A673 (cell line): Measurements from ENCODE around the gene ALKBH4. TPM values are rescaled to one million over a fixed set of nuclear protein-coding genes. Genes with fewer than 3 reads are reported as not detected.

Source experiments
- BruUV-seq: library from RNA; stranded (reverse); fragments of 400-500 nt; replicated peaks from 2 replicates; lab custom pipeline; 2021; lab: Mats Ljungman, UMichigan
- CTCF ChIA-PET: fragments of 300-600 bp; sonication (Branson Sonifier 250); formaldehyde crosslinking; loops from one replicate; lab custom pipeline; 2022; ENCODE audit warnings: antibody characterized with exemption; lab: Charles Lee
- POLR2A ChIA-PET: fragments of 300-600 bp; sonication (Branson Sonifier 250); formaldehyde crosslinking; loops from one replicate; lab custom pipeline; 2022; ENCODE audit warnings: antibody characterized with exemption; ENCODE audit not compliant: low non-redundant PET; lab: Charles Lee
- DNase-seq: peaks from one replicate; pipeline ENCODE4 v3.0.0-alpha.2; 2015; ENCODE audit warnings: low spot score
- H3K27ac ChIP-seq: fragments of 200-600 bp; sonication (generic); 2 replicates; pipeline ENCODE4 v1.5.1; 2016; ENCODE audit warnings: mixed run types, low read depth, mild to moderate bottlenecking, mixed read lengths, antibody characterized with exemption, low read length; ENCODE audit not compliant: poor library complexity, severe bottlenecking
- H3K27me3 ChIP-seq: fragments of 200-600 bp; sonication (generic); replicated peaks from 2 replicates; pipeline ENCODE4 v1.6.1; 2017; ENCODE audit warnings: mixed run types, low read depth, mild to moderate bottlenecking, mixed read lengths, antibody characterized with exemption, low read length; ENCODE audit not compliant: insufficient read depth, poor library complexity
- H3K36me3 ChIP-seq: fragments of 200-600 bp; sonication (generic); 2 replicates; pipeline ENCODE4 v1.6.1; 2016; ENCODE audit warnings: mixed run types, mild to moderate bottlenecking, mixed read lengths, antibody characterized with exemption, low read length; ENCODE audit not compliant: insufficient read depth, poor library complexity, severe bottlenecking
- H3K4me1 ChIP-seq: fragments of 200-600 bp; sonication (generic); 2 replicates; pipeline ENCODE4 v1.6.1; 2017; ENCODE audit warnings: mixed run types, mild to moderate bottlenecking, mixed read lengths, antibody characterized with exemption, low read length; ENCODE audit not compliant: insufficient read depth, poor library complexity, severe bottlenecking
- H3K4me3 ChIP-seq: fragments of 200-600 bp; sonication (generic); 2 replicates; pipeline ENCODE4 v1.5.1; 2016; ENCODE audit warnings: low read depth, mixed run types, mild to moderate bottlenecking, mixed read lengths, low read length; ENCODE audit not compliant: poor library complexity, severe bottlenecking
- H3K9me3 ChIP-seq: fragments of 200-600 bp; sonication (generic); 2 replicates; pipeline ENCODE4 v1.6.1; 2016; ENCODE audit warnings: mixed run types, low read depth, mild to moderate bottlenecking, mixed read lengths, antibody characterized with exemption, low read length; ENCODE audit not compliant: poor library complexity, severe bottlenecking
- EZH2 ChIP-seq: fragments of 200-600 bp; sonication (generic); IDR thresholded peaks from 2 replicates; pipeline ENCODE4 v1.6.1; 2017; ENCODE audit warnings: borderline replicate concordance, low read depth, mild to moderate bottlenecking, mixed read lengths, antibody characterized with exemption, low read length; ENCODE audit not compliant: poor library complexity, severe bottlenecking
- intact Hi-C: fragments of 100-400 bp; cut with micrococcal nuclease; formaldehyde crosslinking; loops from one replicate; pipeline ENCODE4 v1.10.0; 2022; ENCODE audit not compliant: unreplicated experiment
- total RNA-seq: library from RNA; stranded (reverse); gene quantifications from 2 replicates; pipeline ENCODE4 v1.2.3, GENCODE V29; 2021
- TF ChIP-seq, protein P1 (sequence below): fragments of 300-800, 200-600 bp; sonication (generic); conservative IDR thresholded peaks from 2 replicates; pipeline ENCODE4 v1.5.1; 2017; ENCODE audit warnings: low read depth, mild to moderate bottlenecking, antibody characterized with exemption, low read length, moderate library complexity, mixed read lengths

ALKBH4 gene
- total RNA-seq, 1 experiment from 2014 or later = 17.0 TPM

DNA sequence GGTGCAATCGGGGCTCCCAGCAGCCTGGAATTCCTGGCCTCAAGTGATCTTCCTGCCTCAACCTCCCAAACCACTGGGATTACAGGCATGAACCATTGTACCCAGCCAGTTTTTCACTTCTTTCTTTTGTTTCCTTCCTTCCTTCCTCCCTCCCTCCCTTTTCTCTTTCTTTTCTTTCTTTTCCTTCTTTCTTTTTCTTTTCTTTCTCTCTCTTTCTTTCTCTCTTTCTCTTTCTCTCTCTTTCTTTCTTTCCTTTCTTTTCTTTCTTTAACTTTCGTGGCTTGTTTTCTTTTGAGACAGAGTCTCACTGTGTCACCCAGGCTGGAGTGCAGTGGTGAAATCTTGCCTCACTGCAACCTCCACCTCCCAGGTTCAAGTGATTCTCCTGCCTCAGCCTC is 19.0 kb downstream of the ALKBH4 start:
- H3K4me3 ChIP-seq = no peak overlapping the region
- intact Hi-C loops = no loop called here
- no peak for TF ChIP-seq EZH2
- TF ChIP-seq, protein P1, sequence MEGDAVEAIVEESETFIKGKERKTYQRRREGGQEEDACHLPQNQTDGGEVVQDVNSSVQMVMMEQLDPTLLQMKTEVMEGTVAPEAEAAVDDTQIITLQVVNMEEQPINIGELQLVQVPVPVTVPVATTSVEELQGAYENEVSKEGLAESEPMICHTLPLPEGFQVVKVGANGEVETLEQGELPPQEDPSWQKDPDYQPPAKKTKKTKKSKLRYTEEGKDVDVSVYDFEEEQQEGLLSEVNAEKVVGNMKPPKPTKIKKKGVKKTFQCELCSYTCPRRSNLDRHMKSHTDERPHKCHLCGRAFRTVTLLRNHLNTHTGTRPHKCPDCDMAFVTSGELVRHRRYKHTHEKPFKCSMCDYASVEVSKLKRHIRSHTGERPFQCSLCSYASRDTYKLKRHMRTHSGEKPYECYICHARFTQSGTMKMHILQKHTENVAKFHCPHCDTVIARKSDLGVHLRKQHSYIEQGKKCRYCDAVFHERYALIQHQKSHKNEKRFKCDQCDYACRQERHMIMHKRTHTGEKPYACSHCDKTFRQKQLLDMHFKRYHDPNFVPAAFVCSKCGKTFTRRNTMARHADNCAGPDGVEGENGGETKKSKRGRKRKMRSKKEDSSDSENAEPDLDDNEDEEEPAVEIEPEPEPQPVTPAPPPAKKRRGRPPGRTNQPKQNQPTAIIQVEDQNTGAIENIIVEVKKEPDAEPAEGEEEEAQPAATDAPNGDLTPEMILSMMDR = no peak
- POLR2A ChIA-PET = no interaction called here
- CTCF ChIA-PET = no interaction called here
- H3K4me1 ChIP-seq = no peaks in the 10 kb centered on the region
- BruUV-seq = no TSS peak
- no peaks in the 10 kb centered on the region for H3K9me3 ChIP-seq
- no peaks in the 10 kb centered on the region for H3K27me3 ChIP-seq
- no peaks in the 10 kb centered on the region for H3K36me3 ChIP-seq
- DNase-seq = no peak
- H3K27ac ChIP-seq = no peak overlapping the region

DNA sequence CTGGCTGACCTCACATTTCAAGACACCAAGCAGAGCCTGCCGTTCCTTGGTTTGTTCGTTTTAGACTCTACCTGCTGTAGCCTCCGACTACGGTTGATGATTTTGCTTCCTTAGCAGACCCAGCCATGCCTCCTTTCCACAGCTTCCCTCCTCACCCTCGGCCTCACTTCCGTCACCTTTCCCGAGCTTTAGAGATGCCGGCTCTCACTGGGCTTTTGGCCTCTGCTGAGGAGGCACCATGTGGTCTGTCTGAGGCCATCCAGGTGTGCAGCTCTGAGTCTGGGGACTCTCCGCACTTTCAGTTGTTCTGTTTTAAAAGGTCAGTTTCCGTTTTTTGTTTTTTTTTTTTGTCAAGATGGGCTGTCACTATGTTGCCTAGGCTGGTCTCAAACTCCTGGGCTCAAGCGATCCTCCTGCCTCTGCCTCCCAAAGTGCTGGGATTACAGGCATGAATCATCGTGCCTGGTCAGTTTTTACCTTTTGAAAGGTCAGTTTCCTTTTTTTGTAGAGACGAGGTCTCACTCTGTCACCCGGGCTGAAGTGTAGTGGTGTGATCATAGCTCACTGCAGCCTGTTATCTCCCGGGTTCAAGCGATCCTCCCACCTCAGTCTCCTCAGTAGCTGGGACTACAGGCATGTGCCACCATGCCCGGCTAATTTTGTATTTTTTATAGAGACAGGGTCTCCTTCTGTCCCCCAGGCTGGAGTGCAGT is 19.5 kb downstream of the ALKBH4 start:
- intact Hi-C loops = no loop called here
- Histone ChIP-seq H3K27me3 (no peaks in the 10 kb centered on the region), H3K36me3 (no peaks in the 10 kb centered on the region), H3K4me3 (no peak overlapping the region), H3K9me3 (no peaks in the 10 kb centered on the region), H3K27ac (no peak overlapping the region), H3K4me1 (no peaks in the 10 kb centered on the region)
- DNase-seq = no peak
- no peak for TF ChIP-seq EZH2
- TF ChIP-seq, protein P1 = no peak
- no TSS peak for BruUV-seq
- CTCF ChIA-PET = no interaction called here
- POLR2A ChIA-PET = no interaction called here

DNA sequence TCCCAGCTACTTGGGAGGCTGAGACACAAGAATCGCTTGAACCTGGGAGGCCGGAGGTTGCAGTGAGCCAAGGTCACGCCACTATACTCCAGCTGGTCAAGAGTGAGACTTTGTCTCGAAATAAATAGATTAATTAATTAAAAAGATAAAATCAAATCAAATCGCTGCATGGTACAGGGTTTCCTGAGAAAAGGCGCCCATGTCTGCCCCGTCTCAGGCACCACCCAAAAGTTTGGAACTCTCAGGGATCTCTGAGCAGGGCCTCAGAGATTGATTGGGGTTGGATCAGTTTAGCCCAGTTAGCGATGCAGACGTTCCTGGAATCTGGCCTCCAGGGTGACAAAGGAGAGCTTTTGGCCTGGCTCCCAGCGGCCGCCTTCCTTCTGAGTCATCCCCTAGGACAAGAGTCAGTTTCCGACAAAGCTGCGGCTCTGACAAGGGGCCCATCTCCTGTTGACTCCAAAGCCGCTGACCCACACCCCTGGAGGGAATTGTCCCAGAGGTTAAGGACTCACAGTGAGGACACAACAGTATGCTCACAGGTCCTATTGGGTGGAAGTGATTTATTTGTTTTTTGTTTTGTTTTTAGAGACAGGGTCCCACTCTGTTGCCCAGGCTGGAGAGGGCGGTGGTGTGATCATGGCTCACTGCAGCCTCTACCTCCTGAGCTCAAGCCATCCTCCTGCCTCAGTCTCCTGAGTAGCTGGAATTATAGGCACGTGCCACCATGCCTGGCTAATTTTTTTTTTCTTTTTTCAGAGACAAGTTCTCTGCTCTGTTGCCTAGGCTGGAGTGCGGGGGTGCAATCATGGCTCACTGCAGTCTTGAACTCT is 24.5 kb downstream of the ALKBH4 start:
- Histone ChIP-seq H3K9me3 (no peaks in the 10 kb centered on the region), H3K36me3 (no peaks in the 10 kb centered on the region), H3K4me1 (no peaks in the 10 kb centered on the region), H3K27ac (no peak overlapping the region), H3K27me3 (no peaks in the 10 kb centered on the region), H3K4me3 (no peak overlapping the region)
- intact Hi-C loops = no loop called here
- POLR2A ChIA-PET = interaction anchor here (0.6 kb wide), 1 partner anchor 789 kb away, joined by 9 read pairs; no protein-coding TSS in a partner anchor
- TF ChIP-seq EZH2 = no peak
- no peak for DNase-seq
- CTCF ChIA-PET = no interaction called here
- no TSS peak for BruUV-seq
